Measurements from ENCODE around the gene NFIA.

Gene NFIA

GRCh38 chr1:61426254-61426653 is 343.9 kb downstream of the NFIA start:
- Histone ChIP-seq H3K27me3 (ENCODE audit: insufficient read depth, low read length) (no peaks in the 10 kb centered on the region), H4K12ac (ENCODE audit: low read depth, low read length) (no peak overlapping the region), H3K14ac (ENCODE audit: low read length) (no peak overlapping the region), H3K79me2 (ENCODE audit: control insufficient read depth, insufficient read depth, low read length, poor library complexity) (no peaks in the 10 kb centered on the region), H4K91ac (ENCODE audit: low read depth, low read length) (no peak overlapping the region), H3K4me3 (ENCODE audit: low read depth, low read length) (no peak overlapping the region), H2BK12ac (ENCODE audit: low read length) (no peak overlapping the region), H3K9me3 (ENCODE audit: insufficient read depth, low read depth, low read length) (peaks cover 2% of the 10 kb centered on the region), H2BK5ac (ENCODE audit: low read depth, low read length, poor library complexity) (no peak overlapping the region), H3K79me1 (ENCODE audit: low read length) (no peaks in the 10 kb centered on the region), H2BK120ac (ENCODE audit: insufficient read depth, low read length, poor library complexity) (no peak overlapping the region), H3K27ac (ENCODE audit: low read depth, low read length) (no peak overlapping the region), H3K18ac (ENCODE audit: low read length) (no peak overlapping the region), H3K9ac (ENCODE audit: low read length) (no peak overlapping the region), H4K8ac (ENCODE audit: low read depth, low read length) (no peak overlapping the region), H2AK5ac (ENCODE audit: low read length) (no peak overlapping the region), H3K4me1 (ENCODE audit: control insufficient read depth in 1 of 2, insufficient read depth in 2 of 2, low read length in 2 of 2) (peaks cover 2 to 4% of the 10 kb centered on the region in 2 experiments), H2AFZ (ENCODE audit: insufficient read depth, low read length, poor library complexity) (no peak overlapping the region), H3K4me2 (ENCODE audit: low read length) (no peak overlapping the region), H3K4ac (ENCODE audit: low read depth, low read length) (no peak overlapping the region), H3K36me3 (ENCODE audit: control insufficient read depth in 1 of 2, insufficient read depth in 2 of 2, low read length in 2 of 2) (no peaks in the 10 kb centered on the region), H3K23ac (ENCODE audit: low read length) (no peak overlapping the region)
- WGBS (ENCODE audit: extremely low coverage, insufficient coverage, insufficient read length) = no CpG with 5 or more reads among the region's 12 CpGs
- DNase-seq = no peak

GRCh38 chr1:61426885-61427284 is 344.5 kb downstream of the NFIA start:
- H3K79me1 ChIP-seq (ENCODE audit: low read length) = no peaks in the 10 kb centered on the region
- no peak overlapping the region for H3K23ac ChIP-seq (ENCODE audit: low read length)
- no peak overlapping the region for H3K4me2 ChIP-seq (ENCODE audit: low read length)
- no peak overlapping the region for H3K18ac ChIP-seq (ENCODE audit: low read length)
- WGBS (ENCODE audit: extremely low coverage, insufficient coverage, insufficient read length) = no CpG with 5 or more reads among the region's 2 CpGs
- H3K9me3 ChIP-seq (ENCODE audit: insufficient read depth, low read depth, low read length) = no peaks in the 10 kb centered on the region
- no peak overlapping the region for H4K91ac ChIP-seq (ENCODE audit: low read depth, low read length)
- H2AFZ ChIP-seq (ENCODE audit: insufficient read depth, low read length, poor library complexity) = no peak overlapping the region
- DNase-seq = no peak
- no peaks in the 10 kb centered on the region for H3K79me2 ChIP-seq (ENCODE audit: control insufficient read depth, insufficient read depth, low read length, poor library complexity)
- no peak overlapping the region for H4K12ac ChIP-seq (ENCODE audit: low read depth, low read length)
- no peak overlapping the region for H2BK5ac ChIP-seq (ENCODE audit: low read depth, low read length, poor library complexity)
- peaks cover 2 to 4% of the 10 kb centered on the region in 2 experiments for H3K4me1 ChIP-seq (ENCODE audit: control insufficient read depth in 1 of 2, insufficient read depth in 2 of 2, low read length in 2 of 2)
- H3K36me3 ChIP-seq (ENCODE audit: control insufficient read depth in 1 of 2, insufficient read depth in 2 of 2, low read length in 2 of 2) = no peaks in the 10 kb centered on the region
- no peak overlapping the region for H3K27ac ChIP-seq (ENCODE audit: low read depth, low read length)
- H2BK12ac ChIP-seq (ENCODE audit: low read length) = no peak overlapping the region
- no peak overlapping the region for H3K4me3 ChIP-seq (ENCODE audit: low read depth, low read length)
- no peak overlapping the region for H3K9ac ChIP-seq (ENCODE audit: low read length)
- no peaks in the 10 kb centered on the region for H3K27me3 ChIP-seq (ENCODE audit: insufficient read depth, low read length)
- H3K14ac ChIP-seq (ENCODE audit: low read length) = no peak overlapping the region
- H2BK120ac ChIP-seq (ENCODE audit: insufficient read depth, low read length, poor library complexity) = no peak overlapping the region
- no peak overlapping the region for H4K8ac ChIP-seq (ENCODE audit: low read depth, low read length)
- no peak overlapping the region for H2AK5ac ChIP-seq (ENCODE audit: low read length)
- no peak overlapping the region for H3K4ac ChIP-seq (ENCODE audit: low read depth, low read length)

- H3K14ac ChIP-seq (ENCODE audit: low read length) = no peak overlapping the region
- no peak overlapping the region for H3K4me2 ChIP-seq (ENCODE audit: low read length)
- H3K79me1 ChIP-seq (ENCODE audit: low read length) = no peaks in the 10 kb centered on the region
- H3K4ac ChIP-seq (ENCODE audit: low read depth, low read length) = no peak overlapping the region
- H3K36me3 ChIP-seq (ENCODE audit: control insufficient read depth in 1 of 2, insufficient read depth in 2 of 2, low read length in 2 of 2) = no peaks in the 10 kb centered on the region
- H3K9ac ChIP-seq (ENCODE audit: low read length) = no peak overlapping the region
- H3K23ac ChIP-seq (ENCODE audit: low read length) = no peak overlapping the region
- no peak overlapping the region for H3K4me3 ChIP-seq (ENCODE audit: low read depth, low read length)
- no peak overlapping the region for H4K12ac ChIP-seq (ENCODE audit: low read depth, low read length)
- H3K18ac ChIP-seq (ENCODE audit: low read length) = no peak overlapping the region
- H3K27me3 ChIP-seq (ENCODE audit: insufficient read depth, low read length) = no peaks in the 10 kb centered on the region
- no peak overlapping the region for H2BK12ac ChIP-seq (ENCODE audit: low read length)
- H4K8ac ChIP-seq (ENCODE audit: low read depth, low read length) = no peak overlapping the region
- DNase-seq = no peak
- no peak overlapping the region for H2AK5ac ChIP-seq (ENCODE audit: low read length)
- no peak overlapping the region for H3K27ac ChIP-seq (ENCODE audit: low read depth, low read length)
- H2AFZ ChIP-seq (ENCODE audit: insufficient read depth, low read length, poor library complexity) = no peak overlapping the region
- no peak overlapping the region for H2BK5ac ChIP-seq (ENCODE audit: low read depth, low read length, poor library complexity)
- no peaks in the 10 kb centered on the region for H3K9me3 ChIP-seq (ENCODE audit: insufficient read depth, low read depth, low read length)
- no CpG with 5 or more reads among the region's 2 CpGs for WGBS (ENCODE audit: extremely low coverage, insufficient coverage, insufficient read length)
- no peaks in the 10 kb centered on the region for H3K79me2 ChIP-seq (ENCODE audit: control insufficient read depth, insufficient read depth, low read length, poor library complexity)
- no peak overlapping the region for H2BK120ac ChIP-seq (ENCODE audit: insufficient read depth, low read length, poor library complexity)
- H4K91ac ChIP-seq (ENCODE audit: low read depth, low read length) = no peak overlapping the region
- H3K4me1 ChIP-seq (ENCODE audit: control insufficient read depth in 1 of 2, insufficient read depth in 2 of 2, low read length in 2 of 2) = peaks cover 2 to 4% of the 10 kb centered on the region in 2 experiments
Measured at GRCh38 chr1:61427510-61427909, 345.1 kb downstream of the NFIA start.

GRCh38 chr1:61428146-61428545 is 345.8 kb downstream of the NFIA start:
- no CpG with 5 or more reads among the region's 2 CpGs for WGBS (ENCODE audit: extremely low coverage, insufficient coverage, insufficient read length)

More at GRCh38 chr1:61428146-61428545, 345.8 kb downstream of the NFIA start:
- H4K91ac ChIP-seq (ENCODE audit: low read depth, low read length) = no peak overlapping the region
- H3K4me3 ChIP-seq (ENCODE audit: low read depth, low read length) = no peak overlapping the region
- H3K27ac ChIP-seq (ENCODE audit: low read depth, low read length) = no peak overlapping the region
- no peak overlapping the region for H4K8ac ChIP-seq (ENCODE audit: low read depth, low read length)
- H2BK120ac ChIP-seq (ENCODE audit: insufficient read depth, low read length, poor library complexity) = no peak overlapping the region
- no peaks in the 10 kb centered on the region for H3K9me3 ChIP-seq (ENCODE audit: insufficient read depth, low read depth, low read length)
- H4K12ac ChIP-seq (ENCODE audit: low read depth, low read length) = no peak overlapping the region
- no peak overlapping the region for H3K4ac ChIP-seq (ENCODE audit: low read depth, low read length)
- no peak overlapping the region for H2AFZ ChIP-seq (ENCODE audit: insufficient read depth, low read length, poor library complexity)
- H3K18ac ChIP-seq (ENCODE audit: low read length) = no peak overlapping the region
- H3K4me2 ChIP-seq (ENCODE audit: low read length) = no peak overlapping the region
- H3K79me2 ChIP-seq (ENCODE audit: control insufficient read depth, insufficient read depth, low read length, poor library complexity) = no peaks in the 10 kb centered on the region
- no peak overlapping the region for H2AK5ac ChIP-seq (ENCODE audit: low read length)
- H3K9ac ChIP-seq (ENCODE audit: low read length) = no peak overlapping the region
- H3K14ac ChIP-seq (ENCODE audit: low read length) = no peak overlapping the region
- H2BK12ac ChIP-seq (ENCODE audit: low read length) = no peak overlapping the region
- H2BK5ac ChIP-seq (ENCODE audit: low read depth, low read length, poor library complexity) = no peak overlapping the region
- H3K27me3 ChIP-seq (ENCODE audit: insufficient read depth, low read length) = no peaks in the 10 kb centered on the region
- H3K36me3 ChIP-seq (ENCODE audit: control insufficient read depth in 1 of 2, insufficient read depth in 2 of 2, low read length in 2 of 2) = no peaks in the 10 kb centered on the region
- no peak for DNase-seq
- peaks cover 2 to 4% of the 10 kb centered on the region in 2 experiments for H3K4me1 ChIP-seq (ENCODE audit: control insufficient read depth in 1 of 2, insufficient read depth in 2 of 2, low read length in 2 of 2)
- no peak overlapping the region for H3K23ac ChIP-seq (ENCODE audit: low read length)
- H3K79me1 ChIP-seq (ENCODE audit: low read length) = no peaks in the 10 kb centered on the region

Measured in trophoblast cell (in vitro differentiated cells and primary cell).